Stimulated activated CD8-positive, alpha-beta memory T cell treated with anti-CD3 and anti-CD28 coated beads, Interleukin-15, amount 100 ng/mL, for 48 hours (primary cell): ENCODE results near the gene MEAF6.

ENCODE experiments used
- DNase-seq, 2 donors: peaks; one replicate each; pipeline ENCODE4 v3.0.0-alpha.2; 2020; ENCODE audit warnings: low read depth in 2 of 2

MEAF6 gene

GRCh38 chr1:37474046-37474696 lies 40.4 kb downstream of the MEAF6 start, which contains the start of gene ZC3H12A:
Gene ZC3H12A (plus strand): TSS chr1:37474580. CDS start chr1:37475497, 917 bp downstream.
- DNase-seq, result peak; percentile 89 to 92

DNA sequence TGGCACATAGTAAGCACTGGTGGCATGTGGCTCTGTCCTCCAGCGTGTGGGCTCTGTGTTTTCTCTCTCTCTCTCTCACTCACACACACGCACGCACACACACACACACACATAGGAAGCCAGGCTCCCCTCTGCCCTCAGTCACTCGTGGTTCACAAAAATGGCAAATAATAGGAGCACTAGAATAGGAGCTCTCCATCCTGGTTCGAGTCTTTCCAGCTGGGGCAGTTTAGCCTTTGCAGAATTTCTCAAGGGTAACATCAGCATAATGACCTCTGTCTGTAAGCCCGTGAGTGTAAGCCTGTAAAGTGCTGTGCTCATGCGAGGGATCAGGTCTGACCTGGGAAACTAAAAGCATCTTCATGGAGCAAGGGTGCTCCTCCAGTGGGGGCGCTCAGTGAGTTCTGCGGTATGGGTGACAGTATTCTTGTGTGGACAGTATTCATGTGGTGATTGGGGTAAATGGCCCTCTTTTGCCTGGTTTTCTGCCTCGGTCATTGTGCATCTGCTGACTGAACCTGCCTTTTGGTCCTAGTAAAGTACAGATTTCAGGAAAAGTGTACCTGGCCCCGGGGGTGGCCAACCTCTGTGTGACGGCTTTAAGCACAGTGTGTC lies 41.0 kb downstream of the MEAF6 start:
- DNase-seq, result no peak

- no peak for DNase-seq
Measured at GRCh38 chr1:37472994-37473393, 41.6 kb downstream of the MEAF6 start.

DNA sequence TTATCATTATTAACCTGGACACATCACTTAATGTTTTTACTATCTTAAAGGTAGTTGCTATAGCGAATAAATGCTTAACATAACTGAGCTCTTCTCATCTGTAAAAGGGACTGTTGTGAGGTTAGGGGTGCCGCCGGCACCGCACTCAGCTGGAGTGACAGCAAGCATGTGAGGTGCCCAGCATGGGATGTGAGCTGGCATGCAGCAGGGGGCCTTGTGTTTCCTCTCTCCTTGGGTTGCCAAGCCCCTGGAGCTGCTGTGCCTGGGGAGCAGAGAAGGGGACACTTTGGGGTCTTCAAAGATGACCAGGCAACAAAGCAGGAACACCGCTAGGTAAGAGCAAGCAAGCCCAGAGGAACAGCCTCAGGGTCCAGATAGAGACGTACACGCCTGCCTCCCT lies 42.3 kb downstream of the MEAF6 start:
- no peak for DNase-seq

DNA sequence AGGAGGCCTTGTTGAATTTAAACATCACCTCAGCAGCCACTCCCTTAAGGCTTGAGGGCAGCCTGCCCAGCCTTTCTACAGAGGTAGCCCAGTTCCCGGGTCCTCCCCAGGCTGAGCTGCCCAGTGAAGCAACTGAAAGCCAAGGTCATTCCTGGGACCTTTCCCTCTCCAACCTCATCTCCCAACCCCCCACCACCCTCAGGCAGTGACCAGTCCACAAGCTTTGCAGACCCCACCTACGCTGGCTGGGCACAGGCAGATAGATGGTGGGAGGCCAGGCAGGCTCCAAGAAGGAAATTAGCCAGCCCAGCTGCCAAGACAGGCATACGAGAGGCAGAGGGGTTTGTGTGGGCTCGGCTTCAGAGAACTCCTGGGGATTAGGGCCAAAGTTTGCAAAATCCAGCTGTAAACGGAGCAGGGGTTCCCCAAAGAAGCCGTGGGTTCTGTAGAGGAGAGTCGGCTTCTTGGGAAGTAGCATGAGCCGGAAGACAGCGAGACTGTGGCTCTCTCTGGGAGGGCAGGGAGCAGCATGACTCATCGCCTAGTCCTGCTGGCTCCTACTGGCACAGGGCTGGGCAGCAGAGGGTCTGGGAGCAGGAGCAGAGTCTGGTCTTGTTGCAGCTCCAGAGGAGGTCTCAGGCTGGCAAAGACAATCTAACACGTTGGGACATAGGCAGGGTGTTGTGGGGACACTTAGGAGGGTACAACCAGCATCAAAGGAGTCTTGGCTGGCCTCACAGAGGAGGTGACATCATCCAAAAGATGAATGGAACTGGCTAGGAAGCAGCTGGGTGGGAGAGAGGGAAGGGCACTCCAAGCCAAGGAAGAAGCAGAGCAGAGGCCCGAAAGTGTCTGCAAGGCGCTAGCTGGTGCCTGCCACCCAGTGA lies 43.0 kb downstream of the MEAF6 start:
- no peak for DNase-seq

GRCh38 chr1:37469386-37469785 lies 45.2 kb downstream of the MEAF6 start:
- no peak for DNase-seq

- DNase-seq, result no peak
Measured at GRCh38 chr1:37468037-37468436, 46.5 kb downstream of the MEAF6 start.

DNA sequence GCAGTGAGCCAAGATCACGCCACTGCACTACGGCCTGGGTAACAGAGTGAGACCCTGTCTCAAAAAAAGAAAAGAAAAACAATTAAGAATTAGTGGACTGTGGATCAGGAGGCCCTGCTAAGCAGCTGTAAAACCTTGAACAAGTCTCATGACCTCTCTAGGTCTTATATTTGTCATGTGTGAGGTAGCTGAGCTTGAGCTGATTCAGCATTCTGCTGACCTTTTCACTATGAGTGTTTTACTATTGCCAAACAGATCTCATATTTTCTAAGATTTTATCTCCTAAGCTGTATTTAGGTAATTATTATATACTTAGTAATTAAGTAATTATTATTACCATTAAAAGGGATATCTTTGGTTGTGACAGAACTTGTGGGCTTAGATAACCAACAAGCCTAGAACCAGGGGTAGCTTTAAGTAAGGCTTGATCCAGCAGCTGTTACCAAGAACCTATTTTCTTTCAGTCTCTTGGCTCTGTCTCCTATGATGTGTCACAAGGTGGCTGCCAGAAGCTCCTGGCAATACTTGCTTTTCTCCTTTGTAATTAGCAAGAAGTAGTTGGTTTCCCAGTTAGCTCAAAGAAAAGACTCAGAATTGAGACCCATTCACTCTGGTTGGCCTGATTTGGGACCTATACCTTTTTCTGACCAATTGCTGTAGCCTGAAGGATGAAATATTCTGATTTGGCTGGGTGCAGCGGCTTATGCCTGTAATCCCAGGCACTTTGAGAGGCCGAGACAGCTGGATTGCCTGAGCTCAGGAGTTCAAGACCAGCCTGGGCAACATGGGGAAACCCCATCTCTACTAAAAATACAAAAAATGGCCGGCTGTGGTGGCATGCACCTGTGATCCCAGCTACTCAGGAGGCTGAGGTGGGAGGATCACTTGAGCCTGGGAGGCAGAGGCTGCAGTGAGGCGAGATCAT lies 48.7 kb downstream of the MEAF6 start:
- DNase-seq, result no peak

- no peak for DNase-seq
Measured at GRCh38 chr1:37464443-37464842, 50.1 kb downstream of the MEAF6 start.

DNA sequence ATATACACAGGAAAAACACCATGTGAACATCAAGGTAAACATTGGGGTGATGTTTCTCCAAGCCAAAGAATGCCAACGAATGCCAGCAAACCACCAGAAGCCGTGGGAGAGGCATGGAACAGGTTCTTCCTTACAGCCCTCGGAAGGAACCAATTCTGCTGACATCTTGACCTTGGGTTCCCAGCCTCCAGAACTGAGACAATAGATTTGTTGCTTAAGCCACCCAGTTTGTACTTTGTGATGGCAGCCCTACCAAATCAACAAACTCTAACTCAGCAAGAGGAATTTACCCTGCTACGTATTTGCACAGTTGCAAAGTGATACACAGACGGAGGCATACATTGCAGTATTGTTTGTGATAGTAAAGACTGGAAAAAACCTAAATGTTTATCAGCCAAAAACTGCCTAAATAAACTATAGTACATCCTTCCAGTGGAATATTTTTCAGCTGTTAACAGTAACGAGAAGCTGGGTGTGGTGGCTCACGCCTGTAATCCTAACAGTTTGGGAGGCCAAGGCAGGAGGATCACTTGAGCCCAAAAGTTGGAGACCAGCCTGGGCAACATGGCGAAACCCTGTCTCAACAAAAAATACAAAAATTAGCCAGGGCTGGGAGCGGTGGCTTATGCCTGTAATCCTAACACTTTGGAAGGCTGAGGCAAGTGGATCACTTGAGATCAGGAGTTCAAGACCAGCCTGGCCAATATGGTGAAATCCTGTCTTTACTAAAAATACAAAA lies 52.7 kb downstream of the MEAF6 start:
- no peak for DNase-seq

DNA sequence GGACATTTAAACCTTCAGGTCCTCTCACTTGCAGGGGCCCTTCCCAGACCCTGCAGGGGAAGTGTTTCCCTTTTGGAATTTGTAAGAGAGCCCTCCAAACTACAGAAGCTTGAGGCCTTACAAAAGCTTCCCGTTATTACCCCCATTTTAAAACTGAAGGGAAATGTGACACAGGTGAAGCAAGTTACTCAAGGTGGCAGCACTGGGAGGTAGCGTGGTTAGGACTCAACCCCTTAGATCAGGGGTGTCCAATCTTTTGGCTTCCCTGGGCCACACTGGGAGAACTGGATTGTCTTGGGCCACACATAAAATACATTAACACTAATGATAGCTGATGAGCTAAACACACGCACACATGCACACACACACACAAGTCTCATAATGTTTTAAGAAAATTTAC lies 56.0 kb downstream of the MEAF6 start:
- no peak for DNase-seq

DNA sequence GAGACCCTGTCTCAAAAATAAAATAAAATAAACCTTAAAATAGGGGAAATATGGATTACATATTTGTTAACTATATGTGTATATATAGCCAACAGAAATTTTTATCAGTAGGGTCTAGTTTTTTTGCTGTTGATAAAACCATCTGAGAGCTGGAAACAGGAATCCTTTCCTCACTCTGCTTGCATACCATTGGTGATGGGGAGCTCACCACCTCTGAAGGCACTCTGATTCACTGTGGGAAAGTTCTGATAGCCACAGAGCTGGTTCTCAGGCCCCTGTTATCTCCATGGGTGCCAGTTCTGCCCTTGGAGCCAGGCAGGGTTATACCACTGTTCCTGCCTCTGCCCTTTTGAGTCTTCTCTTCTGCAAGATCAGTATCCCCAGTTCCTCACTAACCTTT lies 58.0 kb downstream of the MEAF6 start:
- no peak for DNase-seq

DNA sequence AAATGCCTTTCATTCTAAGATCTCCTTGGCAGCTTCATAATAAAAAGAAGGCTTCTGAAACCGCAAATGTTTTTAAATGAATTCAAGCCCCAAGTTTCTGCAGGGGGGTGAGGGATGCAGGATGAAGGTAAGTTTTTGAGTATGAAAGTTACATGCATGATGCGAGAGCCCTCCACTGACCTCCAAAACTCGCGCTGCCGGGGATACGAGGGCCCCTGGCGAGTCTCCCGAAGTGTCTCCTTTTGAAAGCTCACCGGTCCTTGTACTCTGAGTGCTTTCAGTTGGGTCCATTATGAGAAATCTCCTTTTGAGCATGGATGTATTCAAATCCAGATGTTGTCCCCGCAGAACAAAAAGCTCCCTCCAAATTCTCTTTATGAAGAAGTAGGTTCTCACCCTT lies 59.0 kb downstream of the MEAF6 start:
- no peak for DNase-seq

GRCh38 chr1:37453647-37454046 lies 60.9 kb downstream of the MEAF6 start:
- no peak for DNase-seq

DNA sequence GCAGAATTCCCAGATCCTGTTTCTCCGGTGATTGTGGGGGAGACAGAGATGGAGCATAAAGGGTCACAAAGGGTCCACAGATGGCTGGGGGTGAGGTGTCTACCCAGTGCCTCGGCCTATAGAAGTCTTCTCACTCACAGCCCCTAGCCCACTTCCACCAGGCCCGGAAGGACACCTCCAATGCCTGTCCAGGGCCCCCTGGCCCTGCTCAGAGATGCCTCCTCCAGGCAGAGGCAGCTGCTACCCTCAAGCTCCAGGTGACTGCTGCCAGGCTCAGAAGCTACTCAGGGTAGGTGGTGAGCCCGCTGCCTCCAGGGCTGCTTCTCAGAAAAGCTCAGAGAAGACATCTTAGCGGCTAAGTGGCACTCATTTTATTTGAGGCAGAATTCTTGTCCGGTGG lies 62.1 kb downstream of the MEAF6 start:
- DNase-seq, result no peak

GRCh38 chr1:37449936-37450335 lies 64.6 kb downstream of the MEAF6 start:
- DNase-seq, result no peak

DNA sequence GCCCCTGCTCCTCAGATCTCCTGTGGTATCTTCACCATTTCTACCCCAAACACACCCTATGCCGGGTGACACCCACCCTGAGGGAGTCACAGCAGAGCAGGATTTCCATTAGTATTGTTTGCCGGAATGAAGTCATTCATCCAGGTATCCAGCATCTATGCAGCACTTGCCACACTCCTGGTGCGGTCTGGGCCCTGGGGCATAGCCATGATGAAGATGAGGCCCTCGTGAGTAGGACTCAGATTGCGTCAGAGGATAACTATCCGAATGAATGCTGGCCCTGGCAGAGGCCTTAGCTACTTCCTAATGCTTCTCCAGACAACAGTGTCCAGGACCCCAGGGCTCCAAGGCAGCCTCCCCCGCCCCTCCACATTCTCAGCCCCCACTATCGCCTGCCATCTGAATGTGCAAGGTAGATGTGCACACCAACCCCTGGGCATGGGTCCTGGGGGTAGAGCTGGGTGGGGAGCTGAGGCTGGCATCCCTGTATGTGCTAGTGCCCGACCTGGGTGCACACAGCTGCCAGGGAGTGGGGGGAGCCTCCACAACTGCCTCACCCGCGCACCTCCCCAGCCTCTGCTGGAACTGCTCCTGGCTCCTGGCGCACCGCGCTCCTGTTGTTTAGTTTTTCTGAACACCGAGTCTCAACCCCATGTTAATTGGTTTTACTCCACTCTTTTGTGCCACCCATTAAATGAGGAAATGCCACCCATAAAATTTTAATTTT lies 65.7 kb downstream of the MEAF6 start:
- no peak for DNase-seq

DNA sequence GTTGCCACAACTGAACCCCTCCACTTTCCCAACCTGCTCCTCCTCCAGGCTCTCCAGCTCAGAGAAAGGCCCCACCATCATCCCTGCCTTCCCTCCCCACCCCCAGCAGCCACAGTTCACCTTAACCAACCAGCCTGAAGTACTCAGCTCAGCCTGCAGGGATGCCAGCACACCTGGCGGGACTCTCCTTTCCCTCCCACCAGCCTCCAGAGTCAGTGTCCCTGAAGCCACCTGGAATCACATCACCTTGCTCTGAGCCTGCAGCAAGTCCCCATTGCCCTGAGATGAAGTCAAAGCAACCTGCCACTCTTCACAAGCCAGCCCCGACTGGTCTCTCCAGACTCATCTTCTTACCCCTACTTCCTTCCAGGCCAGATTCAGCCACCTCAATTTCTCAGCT lies 66.4 kb downstream of the MEAF6 start:
- DNase-seq, result no peak

DNA sequence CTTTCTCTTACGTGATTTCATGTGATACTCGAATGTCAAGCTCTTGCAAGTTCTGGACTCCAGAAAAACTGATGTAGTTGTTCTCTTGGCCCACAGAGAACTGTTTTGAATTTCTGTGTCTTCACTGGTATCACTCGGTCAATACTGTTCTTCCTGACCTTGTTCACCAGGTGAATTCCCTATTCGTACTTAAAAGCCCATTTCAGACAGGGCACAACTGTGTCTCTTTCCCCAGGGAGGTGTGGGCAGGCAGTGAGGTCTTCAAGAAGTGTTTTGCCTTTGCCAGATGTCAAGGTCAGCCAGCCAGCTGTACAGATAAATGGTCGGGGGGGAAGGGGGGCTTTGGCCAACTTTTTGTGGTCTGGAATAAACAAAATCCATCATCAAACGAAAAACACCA lies 67.7 kb downstream of the MEAF6 start:
- DNase-seq, result no peak

GRCh38 chr1:37442644-37443043 lies 71.9 kb downstream of the MEAF6 start:
- DNase-seq, result no peak
